Activated naive CD4-positive, alpha-beta T cell treated with anti-CD3 and anti-CD28 coated beads, Interleukin-2, amount 50 U/mL, for 24 hours (primary cell): ENCODE measurements around the gene RALGAPB.
"Not testable (repeated sequence)": the region's sequence is repeated elsewhere in the genome, so short reads cannot be mapped to it uniquely, and the experiment has no call there.

Experiments
- H3K27ac Mint-ChIP-seq: one replicate; pipeline ENCODE4 v1.8.0; 2021; ENCODE audit warnings: mild to moderate bottlenecking, mixed read lengths
- H3K27me3 Mint-ChIP-seq: one replicate; pipeline ENCODE4 v1.8.0; 2021; ENCODE audit warnings: mixed read lengths
- H3K36me3 Mint-ChIP-seq: one replicate; pipeline ENCODE4 v1.8.0; 2021; ENCODE audit warnings: mixed read lengths
- H3K4me1 Mint-ChIP-seq: one replicate; pipeline ENCODE4 v1.8.0; 2021; ENCODE audit warnings: mixed read lengths
- H3K4me3 Mint-ChIP-seq: one replicate; pipeline ENCODE4 v1.8.0; 2021; ENCODE audit warnings: mild to moderate bottlenecking, mixed read lengths
- H3K9me3 Mint-ChIP-seq: one replicate; pipeline ENCODE4 v1.8.0; 2021; ENCODE audit warnings: mixed read lengths

The RALGAPB gene

DNA sequence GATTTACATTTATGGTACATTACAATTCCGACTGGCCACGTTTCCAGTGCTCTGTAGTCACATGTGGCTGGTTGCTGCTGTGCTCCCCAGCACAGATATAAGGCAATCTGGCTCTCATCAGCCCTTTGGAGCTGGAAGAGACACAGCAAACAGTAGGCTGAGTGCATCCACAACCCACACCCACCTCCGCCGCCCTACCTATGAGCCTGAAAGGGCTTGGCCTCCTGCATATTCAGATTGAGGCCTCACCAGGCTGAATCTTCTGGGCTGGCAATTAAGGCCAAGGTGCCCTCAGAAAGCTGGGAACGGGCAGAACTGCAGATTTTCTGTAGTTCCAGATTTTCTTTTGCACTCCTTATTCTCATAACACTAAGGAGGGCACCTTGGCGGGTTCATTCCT, 34.8 kb upstream of the RALGAPB start:
- no peak overlapping the region for H3K4me3 Mint-ChIP-seq
- peaks cover 15% of the 10 kb centered on the region for H3K36me3 Mint-ChIP-seq
- no peaks in the 10 kb centered on the region for H3K4me1 Mint-ChIP-seq
- H3K9me3 Mint-ChIP-seq, result no peaks in the 10 kb centered on the region
- no peak overlapping the region for H3K27ac Mint-ChIP-seq
- H3K27me3 Mint-ChIP-seq, result peaks cover 5% of the 10 kb centered on the region

DNA sequence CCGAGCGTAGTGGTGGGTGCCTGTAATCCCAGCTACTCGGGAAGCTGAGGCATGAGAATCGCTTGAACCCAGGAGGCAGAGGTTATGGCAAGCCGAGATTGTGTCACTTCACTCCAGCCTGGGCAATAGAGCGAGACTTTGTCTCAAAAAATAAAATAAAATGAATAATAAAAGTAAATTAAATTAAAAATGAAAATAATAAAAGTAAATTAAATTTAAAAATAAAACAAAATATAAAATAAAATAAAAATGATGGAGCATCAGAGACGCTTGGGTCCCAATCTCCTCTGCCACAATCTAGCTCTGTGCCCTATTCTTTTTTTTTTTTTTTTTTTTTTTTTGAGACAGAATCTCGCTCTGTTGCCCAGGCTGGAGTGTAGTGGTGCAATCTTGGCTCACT, 31.5 kb upstream of the RALGAPB start:
- not testable (repeated sequence) for H3K9me3 Mint-ChIP-seq, H3K36me3 Mint-ChIP-seq, H3K27me3 Mint-ChIP-seq, H3K4me3 Mint-ChIP-seq, H3K27ac Mint-ChIP-seq, H3K4me1 Mint-ChIP-seq

DNA sequence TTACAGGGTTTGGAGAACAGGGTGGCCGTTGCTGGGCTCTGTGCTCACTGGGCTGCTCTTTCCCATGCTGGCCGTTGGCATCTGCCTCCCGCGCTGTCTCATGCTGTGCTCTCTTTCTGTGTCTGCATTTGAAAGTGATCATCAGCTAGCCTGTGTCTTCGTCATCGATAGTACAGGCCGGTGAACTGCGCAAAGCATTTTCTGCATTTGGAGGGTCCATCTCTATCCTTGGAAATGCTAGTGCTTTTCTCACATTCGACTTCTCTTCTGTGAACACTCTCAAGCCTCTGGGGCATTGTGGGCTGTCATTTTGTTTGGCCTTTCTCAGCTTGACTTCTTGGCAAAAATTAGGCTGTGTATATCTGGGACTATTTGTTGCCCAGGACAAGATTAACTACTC, 30.7 kb upstream of the RALGAPB start:
- Mint-ChIP-seq H3K27me3 (peaks cover 5% of the 10 kb centered on the region), H3K36me3 (no peaks in the 10 kb centered on the region), H3K9me3 (no peaks in the 10 kb centered on the region), H3K4me3 (no peak overlapping the region), H3K27ac (no peak overlapping the region), H3K4me1 (peaks cover 10% of the 10 kb centered on the region)

DNA sequence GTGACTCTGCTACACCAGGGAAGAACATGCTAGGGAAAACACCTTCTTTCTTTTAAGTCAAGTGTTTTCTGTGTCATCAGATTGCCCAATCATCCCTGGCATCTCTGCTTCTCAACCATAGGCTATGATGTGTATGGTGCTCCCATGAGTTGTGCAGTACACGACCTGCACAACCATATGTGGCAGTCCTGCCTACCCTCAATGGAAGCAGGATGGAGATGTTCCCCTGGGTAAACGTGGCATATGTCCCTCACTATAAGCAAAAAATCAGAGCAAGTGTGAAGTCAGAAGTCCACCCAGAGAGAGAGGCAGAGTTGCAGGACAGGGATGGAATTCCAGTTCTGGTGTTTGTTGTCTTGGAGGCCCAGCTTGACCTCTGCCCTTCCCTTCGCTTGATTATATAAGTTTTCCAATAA, 27.3 kb upstream of the RALGAPB start:
- Mint-ChIP-seq H3K9me3 (no peaks in the 10 kb centered on the region), H3K4me1 (peaks cover 29% of the 10 kb centered on the region), H3K4me3 (peak overlapping the region; percentile 59), H3K27ac (peak overlapping the region; percentile 72), H3K36me3 (peaks cover 8% of the 10 kb centered on the region), H3K27me3 (peaks cover 4% of the 10 kb centered on the region)

DNA sequence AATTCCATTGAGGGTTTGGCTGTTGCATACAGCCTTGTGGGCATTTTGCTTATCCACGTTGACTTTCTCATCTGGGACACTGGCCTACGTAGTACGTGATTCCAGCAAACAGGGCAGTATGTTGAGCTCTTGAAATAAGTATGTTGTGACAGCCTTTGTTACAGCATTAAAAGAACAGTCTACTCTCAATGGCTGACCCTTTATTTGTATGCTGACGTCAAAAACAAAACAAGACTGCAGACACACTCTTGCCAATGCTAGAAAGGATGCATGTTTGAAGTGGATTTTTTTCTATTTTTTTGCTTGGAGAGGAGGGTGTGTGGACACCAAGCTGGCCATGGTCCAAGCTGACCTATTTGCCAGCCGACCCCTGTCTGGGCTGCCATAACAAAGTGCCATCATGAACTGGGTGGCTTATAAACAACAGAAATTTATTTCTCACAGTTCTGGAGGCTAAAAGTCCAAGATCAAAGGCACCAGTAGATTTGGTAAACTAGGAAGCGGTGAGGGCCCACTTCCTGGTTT, 26.7 kb upstream of the RALGAPB start:
- Mint-ChIP-seq H3K4me1 (peaks cover 35% of the 10 kb centered on the region), H3K36me3 (peaks cover 14% of the 10 kb centered on the region), H3K9me3 (no peaks in the 10 kb centered on the region), H3K27ac (peak overlapping the region; percentile 90), H3K4me3 (peak overlapping the region; percentile 87), H3K27me3 (peaks cover 3% of the 10 kb centered on the region)

DNA sequence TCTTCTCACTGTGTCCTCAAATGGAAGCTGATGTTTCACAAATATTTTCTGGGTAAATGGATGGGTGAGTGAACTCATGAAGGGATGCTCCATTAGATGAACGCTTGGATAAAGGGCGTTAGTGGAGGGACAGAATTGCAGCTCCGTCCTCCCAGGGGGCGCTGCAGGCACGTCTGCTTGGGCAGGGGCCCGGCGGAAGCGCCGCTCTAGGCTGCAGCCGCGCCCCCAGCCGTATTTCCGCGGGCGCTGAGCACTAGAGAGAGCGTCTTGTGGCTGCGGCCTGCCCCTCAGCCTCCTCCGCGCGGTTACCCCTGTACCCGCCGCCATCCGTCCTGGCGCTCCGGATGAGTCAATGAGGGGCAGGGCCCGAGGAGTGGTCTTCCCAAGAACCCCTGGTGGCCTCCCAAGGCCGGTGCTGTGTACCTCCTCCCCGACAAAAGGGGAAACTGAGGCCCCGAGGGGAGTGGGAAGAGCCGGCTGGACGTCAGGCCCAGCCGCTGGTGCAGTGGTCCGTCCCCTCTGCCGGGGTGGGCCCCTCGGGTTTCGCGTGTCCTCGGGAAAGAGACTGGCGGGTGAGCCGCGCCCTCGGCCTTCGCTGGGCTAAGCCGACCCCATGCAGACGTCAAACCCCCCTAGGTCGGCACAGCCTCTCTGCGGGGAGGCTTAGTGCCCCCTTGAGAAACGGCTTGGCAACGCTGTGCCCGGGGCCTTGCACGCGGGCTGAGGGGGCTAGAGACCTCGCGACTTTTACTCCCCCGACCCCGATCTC, 26.0 kb upstream of the RALGAPB start:
- H3K27ac Mint-ChIP-seq, result peak overlapping the region; percentile 90
- H3K27me3 Mint-ChIP-seq, result peaks cover 1% of the 10 kb centered on the region
- peaks cover 16% of the 10 kb centered on the region for H3K36me3 Mint-ChIP-seq
- peak overlapping the region; percentile 87 for H3K4me3 Mint-ChIP-seq
- H3K4me1 Mint-ChIP-seq, result peaks cover 35% of the 10 kb centered on the region
- H3K9me3 Mint-ChIP-seq, result no peaks in the 10 kb centered on the region

DNA sequence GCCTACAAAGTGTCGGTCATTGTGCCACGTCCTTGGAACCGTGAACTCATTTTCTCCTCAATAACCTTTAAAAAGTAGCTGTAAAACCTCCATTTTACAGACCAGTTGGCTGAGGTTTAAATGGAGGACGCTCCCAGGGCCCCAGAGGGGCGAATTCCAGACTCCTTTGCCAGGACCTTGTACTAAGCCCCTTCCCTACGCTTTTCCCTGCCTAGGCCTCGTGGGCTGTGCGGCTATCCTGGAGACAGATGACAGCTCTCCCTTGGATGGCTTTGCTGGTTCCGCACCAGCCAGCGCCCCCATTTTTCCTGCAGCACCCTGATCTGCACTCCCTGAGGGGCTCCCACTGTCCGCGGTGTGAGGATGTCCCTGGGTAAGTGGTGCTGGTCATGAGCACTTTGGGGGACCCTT, 25.4 kb upstream of the RALGAPB start:
- Mint-ChIP-seq H3K27me3 (no peaks in the 10 kb centered on the region), H3K4me1 (peaks cover 35% of the 10 kb centered on the region), H3K4me3 (peak overlapping the region; percentile 87), H3K36me3 (peaks cover 18% of the 10 kb centered on the region), H3K9me3 (no peaks in the 10 kb centered on the region), H3K27ac (peak overlapping the region; percentile 51)

DNA sequence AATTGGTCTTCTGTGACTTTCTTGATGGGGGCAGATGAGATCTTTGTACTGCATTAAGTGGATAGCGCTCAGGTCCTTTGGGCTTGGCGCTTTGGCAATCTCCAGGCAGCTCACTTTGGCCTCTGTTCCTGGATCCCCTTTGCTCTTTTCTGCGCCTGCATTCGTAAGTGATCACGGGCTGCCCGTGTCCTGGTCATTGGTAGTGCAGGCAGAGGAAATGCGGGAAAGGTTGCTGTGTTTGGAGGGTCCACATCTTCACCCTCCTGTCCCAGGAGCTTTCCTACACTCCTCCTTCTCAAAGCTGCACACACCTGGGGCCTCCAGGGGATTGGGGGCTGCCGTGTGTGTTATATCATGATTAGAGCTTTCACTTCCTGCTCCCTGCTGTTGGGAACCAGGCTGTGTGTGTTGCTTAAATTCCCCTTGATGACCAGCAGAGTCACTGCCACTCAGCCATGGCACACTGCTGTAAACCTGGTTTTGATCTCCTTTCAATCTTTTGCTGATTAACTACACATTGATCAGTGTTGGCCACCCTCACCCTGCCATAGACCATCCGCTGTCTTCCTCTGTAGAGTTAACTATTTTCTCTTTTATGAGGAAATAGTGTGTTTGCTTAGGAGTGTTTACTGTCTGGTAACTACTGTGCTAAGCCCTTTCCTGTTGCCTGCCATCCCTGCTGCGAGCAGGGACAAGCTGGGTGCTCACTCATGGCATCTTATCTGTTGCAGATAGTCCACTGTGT, 24.5 kb upstream of the RALGAPB start:
- Mint-ChIP-seq H3K4me3 (peak overlapping the region; percentile 87), H3K9me3 (no peaks in the 10 kb centered on the region), H3K36me3 (peaks cover 19% of the 10 kb centered on the region), H3K27me3 (no peaks in the 10 kb centered on the region), H3K27ac (peak overlapping the region; percentile 18), H3K4me1 (peaks cover 35% of the 10 kb centered on the region)

DNA sequence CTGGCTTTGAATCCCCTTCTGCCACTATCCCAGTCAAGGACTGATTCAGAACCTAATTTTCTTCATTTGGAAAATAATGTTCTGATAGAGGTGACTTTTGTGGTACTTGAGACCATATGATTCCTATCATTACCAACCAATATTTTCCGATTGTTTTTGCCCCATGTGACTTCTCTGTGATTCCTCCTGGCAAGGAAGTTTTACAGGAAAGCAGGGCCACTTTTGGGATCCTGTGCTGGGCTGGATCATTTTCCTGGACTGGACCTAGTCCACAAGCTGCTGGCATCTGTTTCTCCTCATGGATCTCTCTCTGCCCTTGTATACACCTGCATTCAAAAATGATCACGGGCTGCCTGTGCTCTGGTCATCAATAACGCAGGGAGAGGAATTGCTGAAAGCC, 23.6 kb upstream of the RALGAPB start:
- Mint-ChIP-seq H3K4me1 (peaks cover 35% of the 10 kb centered on the region), H3K9me3 (no peaks in the 10 kb centered on the region), H3K27ac (no peak overlapping the region), H3K4me3 (no peak overlapping the region), H3K27me3 (no peaks in the 10 kb centered on the region), H3K36me3 (peaks cover 19% of the 10 kb centered on the region)

DNA sequence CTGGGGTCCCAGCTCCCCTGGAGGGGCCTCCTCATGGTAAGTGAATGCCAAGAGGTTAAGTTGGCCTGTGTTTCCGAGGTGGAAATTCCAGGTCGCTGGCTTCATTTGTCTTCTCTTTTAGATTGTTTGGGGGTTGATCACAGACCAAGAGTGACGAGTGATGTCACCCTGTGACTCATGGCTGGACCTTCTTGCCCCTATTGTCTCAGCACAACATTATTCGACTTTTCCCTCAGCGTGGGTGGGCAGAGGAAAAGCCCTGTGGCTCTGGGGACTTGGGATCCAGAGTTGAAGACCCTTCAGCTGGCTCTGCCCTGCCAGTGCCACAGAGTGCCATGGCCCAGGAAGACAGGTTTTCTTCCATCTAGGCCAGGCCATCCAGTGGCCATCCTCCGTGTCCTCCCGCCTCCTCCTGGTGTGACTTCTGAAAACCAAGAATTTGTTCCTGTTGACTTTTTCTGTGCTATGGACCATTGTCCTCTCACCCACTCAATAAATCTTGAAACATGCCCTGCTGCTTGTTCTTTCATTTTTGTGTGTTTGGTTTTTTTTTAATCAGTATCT, 22.1 kb upstream of the RALGAPB start:
- Mint-ChIP-seq H3K27me3 (no peaks in the 10 kb centered on the region), H3K9me3 (no peaks in the 10 kb centered on the region), H3K4me1 (peaks cover 31% of the 10 kb centered on the region), H3K36me3 (peaks cover 19% of the 10 kb centered on the region), H3K4me3 (peak overlapping the region; percentile 6), H3K27ac (no peak overlapping the region)

DNA sequence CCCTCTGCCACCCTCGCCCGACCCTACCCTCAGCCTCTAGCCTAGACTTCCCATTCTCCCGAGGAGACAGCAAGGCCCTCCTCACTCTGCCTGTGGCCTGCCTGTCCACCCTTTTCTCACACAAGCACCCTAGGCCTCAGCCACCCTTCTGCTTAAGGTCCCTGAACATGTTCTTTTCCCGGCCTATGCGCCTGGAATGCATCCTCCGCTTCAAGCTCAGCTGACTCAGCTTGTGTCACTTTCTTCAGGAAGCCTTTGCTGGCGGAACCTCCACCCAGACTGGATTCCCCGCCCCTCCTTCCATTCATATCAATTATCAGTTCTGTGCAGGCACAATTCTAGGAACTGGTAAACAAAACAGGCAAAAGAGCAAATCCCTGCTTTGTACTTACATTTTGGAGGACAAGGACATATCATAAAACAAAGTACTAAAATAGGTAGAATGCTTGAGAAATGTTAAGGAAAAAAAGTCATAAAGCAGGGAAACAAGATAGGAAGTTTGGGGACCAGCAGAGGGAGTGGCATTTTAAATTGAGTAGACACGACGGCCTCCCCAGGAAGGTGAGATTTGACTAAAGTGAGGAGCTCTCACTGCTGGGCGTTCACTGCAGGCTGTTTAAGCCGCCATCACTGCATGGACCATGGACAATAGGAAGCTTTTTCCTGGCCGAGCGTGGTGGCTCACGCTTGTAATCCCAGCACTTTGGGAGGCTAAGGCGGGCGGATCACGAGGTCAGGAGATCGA, 19.6 kb upstream of the RALGAPB start:
- no peaks in the 10 kb centered on the region for H3K27me3 Mint-ChIP-seq
- H3K4me1 Mint-ChIP-seq, result peaks cover 15% of the 10 kb centered on the region
- H3K9me3 Mint-ChIP-seq, result no peaks in the 10 kb centered on the region
- H3K36me3 Mint-ChIP-seq, result peaks cover 17% of the 10 kb centered on the region
- no peak overlapping the region for H3K27ac Mint-ChIP-seq
- H3K4me3 Mint-ChIP-seq, result no peak overlapping the region

DNA sequence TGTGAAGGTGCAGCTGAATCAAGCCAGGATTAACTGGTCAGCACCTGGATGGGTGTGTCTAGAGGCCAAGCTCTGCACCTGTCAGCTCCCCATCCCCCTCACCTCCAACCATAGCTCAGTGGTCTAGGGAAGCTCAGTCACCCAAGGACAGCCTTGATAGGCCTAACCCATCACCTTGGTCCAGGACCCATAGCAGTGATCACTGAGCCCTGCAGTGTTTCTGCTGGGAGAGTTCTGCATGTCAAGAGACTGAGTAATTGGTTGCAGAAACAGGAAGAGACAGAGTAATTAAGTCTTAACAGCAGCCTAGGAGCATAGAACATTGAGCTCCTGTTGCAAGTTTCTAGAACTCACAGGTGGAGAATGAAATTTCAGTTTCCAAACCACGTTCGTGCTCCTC, 18.7 kb upstream of the RALGAPB start:
- Mint-ChIP-seq H3K27ac (no peak overlapping the region), H3K4me1 (peaks cover 10% of the 10 kb centered on the region), H3K4me3 (no peak overlapping the region), H3K9me3 (no peaks in the 10 kb centered on the region), H3K27me3 (no peaks in the 10 kb centered on the region), H3K36me3 (peaks cover 17% of the 10 kb centered on the region)

DNA sequence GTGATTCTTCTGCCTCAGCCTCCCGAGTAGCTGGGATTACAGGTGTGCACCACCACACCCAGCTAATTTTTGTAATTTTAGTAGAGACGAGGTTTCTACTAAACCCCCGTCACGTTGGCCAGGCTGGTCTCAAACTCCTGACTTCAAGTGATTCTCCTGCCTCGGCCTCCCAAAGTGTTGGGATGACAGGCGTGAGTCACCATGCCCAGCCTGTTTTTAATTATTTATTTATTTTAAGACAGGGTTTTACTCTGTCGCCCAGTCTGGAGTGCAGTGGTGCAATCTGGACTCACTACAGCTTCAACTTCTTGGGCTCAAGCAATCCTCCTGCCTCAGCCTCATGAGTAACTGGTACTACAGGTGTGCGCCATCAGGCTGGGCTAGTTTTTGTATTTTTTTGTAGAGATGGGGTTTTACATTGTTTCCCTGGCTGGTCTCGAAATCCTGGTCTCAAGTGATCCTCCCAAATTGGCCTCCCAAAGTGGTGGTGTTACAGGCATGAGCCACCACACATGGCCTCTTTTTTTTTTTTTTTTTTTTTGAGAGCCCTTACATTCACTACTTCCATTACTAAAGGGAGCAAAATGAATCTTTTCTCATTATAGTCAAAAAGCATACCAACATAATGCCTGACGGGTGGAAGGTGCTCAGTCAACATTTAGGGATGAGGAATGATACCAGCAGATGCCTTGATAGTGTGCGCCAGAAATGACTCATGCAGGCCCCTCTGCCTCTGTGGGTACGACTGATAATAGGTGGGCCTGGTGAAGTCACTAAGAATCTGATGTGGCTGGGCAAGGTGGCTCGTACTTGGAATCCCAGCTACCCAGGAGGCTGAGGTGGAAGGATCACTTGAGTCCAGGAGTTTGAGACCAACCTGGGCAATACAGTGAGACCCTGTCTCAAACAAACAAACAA, 17.8 kb upstream of the RALGAPB start:
- no peaks in the 10 kb centered on the region for H3K9me3 Mint-ChIP-seq
- H3K4me3 Mint-ChIP-seq, result no peak overlapping the region
- H3K36me3 Mint-ChIP-seq, result peaks cover 11% of the 10 kb centered on the region
- H3K27ac Mint-ChIP-seq, result no peak overlapping the region
- H3K4me1 Mint-ChIP-seq, result peaks cover 6% of the 10 kb centered on the region
- no peaks in the 10 kb centered on the region for H3K27me3 Mint-ChIP-seq

DNA sequence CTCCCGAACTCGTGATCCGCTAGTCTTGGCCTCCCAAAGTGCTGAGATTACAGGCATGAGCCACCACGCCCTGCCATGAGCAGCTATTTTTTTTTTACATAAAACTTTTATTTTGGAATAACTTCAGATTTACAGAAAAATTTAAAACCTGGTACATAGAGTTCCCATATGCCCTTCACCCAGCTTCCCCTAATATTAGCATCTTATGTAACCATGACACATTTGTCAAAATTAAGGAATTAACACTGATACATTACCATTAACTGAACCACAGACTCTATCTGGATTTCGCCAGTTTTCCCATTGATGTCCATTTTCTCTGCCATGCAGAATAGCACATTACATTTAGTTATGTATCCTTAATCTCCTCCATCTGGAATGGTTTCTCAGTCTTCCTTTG, 14.3 kb upstream of the RALGAPB start:
- Mint-ChIP-seq H3K4me1 (no peaks in the 10 kb centered on the region), H3K27ac (no peak overlapping the region), H3K4me3 (no peak overlapping the region), H3K36me3 (no peaks in the 10 kb centered on the region), H3K9me3 (no peaks in the 10 kb centered on the region), H3K27me3 (no peaks in the 10 kb centered on the region)
